GM18505 (cell line): ENCODE results near the gene PERCC1.

ENCODE experiments used
- ATAC-seq: cut with Tn5 transposase; IDR thresholded peaks from one replicate; pipeline ENCODE4 v1.9.1; 2021; ENCODE audit not compliant: unreplicated experiment
- POLR2A ChIP-seq: IDR thresholded peaks from 4 replicates; pipeline ENCODE4 v1.6.1; 2011; ENCODE audit warnings: borderline replicate concordance; ENCODE audit not compliant: insufficient read depth, insufficient read length; ENCODE audit errors: extremely low read depth

PERCC1 gene

DNA sequence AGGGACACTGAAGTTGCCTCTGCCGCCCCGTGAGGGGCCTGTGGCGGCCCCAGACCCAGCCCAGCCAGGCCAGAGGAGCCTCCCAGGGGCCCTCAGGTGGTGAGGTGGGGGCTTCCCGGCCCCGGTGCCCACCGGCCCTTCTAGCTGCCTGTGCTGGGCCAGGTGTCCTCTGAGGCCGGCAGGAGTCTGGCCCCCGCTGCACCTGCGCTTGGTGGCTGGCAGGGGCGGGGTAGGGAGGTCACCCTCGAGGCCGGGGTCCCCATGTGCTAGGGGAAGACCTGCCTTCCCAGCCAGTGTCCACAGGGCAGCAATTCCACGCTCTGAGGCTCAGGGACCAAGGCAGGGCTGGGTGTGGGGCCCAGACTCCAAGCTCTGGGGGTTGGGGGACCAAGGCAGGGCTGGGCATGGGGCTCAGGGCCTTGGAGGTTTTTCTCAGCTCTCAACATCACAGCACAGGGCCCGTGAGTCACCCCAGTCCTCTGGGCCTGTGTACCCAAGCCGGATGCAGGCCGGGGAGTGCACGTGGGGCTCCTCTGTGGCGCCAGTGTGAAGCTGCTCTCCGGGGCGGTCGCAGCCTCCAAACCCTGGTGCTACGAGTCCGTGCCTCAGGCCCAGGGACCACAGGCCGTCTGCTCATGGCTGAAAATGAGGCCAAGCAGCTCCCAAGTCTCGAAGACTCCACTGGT is 14.8 kb downstream of the PERCC1 start:
- no peak for ATAC-seq
- no peak for TF ChIP-seq POLR2A

DNA sequence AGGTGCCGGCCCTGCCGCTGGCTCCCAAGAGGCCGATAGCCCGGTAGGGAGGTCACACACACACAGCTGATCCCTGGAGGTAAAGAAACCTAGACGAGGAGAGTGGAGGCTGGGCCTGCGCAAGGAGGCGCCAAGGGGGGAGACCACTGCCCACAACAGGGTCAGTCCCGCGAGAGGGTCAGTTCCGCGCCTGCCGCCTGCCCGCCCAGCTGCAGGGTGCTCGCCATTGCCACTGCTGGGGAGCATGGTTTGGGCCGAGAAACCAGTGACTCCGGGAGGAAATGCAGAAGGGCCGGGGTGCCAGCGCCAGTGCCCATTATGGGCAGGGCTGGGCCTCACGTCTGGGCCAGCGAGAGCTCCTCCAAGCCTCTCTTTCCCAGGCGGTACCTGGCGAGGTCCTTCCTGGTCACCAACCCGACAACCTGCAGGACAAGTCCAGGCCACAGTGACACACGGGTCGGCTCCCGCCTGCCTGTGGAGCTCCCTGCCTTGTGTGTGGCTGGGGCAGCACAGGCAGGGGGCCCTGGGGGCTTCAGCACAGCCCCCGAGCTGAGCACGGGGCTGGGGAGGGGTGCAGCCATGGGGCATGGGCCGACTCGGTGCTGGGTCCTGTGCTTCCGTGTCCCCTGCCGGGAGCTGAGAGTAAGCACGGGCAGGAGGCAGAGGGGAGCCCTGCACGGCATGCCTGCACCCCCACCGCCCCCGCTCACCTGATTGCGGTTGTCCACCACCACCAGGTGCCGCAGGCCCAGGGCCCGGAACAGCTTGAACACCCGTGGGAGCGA is 15.6 kb downstream of the PERCC1 start:
- no peak for ATAC-seq
- TF ChIP-seq POLR2A: no peak

DNA sequence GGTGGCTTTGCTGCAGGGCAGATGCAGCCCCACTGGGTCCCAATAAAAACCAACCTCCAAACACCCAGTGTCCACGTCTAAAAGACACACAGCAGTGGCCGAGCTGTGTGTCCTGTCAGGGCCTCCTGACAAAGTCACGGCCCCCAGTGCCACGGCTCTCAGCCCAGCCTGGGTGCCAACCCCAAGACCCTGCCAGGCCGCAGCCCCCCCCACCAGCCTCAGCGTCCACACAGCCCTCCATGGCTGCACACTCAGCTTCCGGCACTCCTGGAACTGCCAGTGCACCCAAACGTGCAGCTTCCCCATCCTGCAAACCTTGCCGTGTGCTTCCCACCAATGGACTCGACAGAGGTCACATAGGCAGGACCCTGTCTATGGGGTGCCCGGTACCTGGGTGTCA is 17.1 kb downstream of the PERCC1 start:
- ATAC-seq: no peak
- no peak for TF ChIP-seq POLR2A

DNA sequence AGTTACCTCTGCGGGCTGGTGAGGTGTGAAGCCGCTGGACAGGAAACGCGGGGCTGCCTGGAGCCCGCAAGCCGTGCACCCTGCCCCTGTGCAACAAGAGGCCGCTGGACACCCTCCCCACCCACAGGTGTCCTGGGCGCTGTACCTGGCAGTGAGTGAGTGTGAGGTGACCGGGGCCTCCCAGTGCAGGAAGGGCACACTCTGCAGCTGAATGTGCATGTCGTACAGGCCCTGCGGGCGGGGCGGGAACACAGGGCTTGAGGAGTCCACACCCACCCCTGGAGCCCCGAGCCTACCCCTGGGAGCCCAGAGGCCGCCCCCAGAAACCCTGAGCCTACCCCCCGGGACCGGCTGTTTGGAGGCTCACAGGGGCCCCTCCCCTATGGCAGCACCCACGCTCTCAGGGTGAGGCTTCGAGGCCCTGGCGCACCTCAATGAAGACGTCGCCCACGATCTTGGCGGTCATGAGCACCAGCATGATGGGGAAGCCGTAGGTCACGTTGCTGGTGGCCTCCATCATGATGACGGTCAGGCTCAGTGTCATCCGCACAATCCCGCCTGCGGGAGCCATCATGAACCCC is 17.7 kb downstream of the PERCC1 start:
- TF ChIP-seq POLR2A: no peak
- ATAC-seq: no peak

DNA sequence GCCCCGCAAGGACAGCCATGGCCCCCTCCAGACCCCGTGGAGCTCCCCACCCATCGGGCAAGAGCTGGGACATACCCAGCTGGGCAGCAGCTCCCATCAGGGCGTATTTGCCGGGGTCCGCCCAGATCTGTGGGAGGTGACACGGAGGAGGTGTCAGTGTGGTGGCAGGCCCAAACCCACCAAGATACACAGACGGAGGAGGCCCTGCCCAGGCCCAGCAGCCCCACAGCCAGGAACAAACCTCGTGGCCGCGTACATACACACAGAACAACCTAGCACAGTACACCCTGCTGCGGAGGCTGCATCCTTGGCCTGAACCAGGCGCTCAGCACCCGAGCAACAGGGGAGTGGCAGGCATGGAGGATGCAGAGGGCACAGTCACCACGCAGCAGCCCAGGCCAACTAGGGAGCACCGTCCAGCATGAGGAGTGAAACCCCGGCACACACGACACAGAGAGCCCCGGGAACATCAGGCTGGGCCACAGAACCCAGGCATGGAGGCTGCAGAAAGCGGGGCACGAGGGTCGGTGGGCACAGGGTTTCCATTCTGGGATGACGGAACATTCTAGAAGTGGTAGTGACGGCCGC is 18.4 kb downstream of the PERCC1 start:
- no peak for ATAC-seq
- TF ChIP-seq POLR2A: no peak

DNA sequence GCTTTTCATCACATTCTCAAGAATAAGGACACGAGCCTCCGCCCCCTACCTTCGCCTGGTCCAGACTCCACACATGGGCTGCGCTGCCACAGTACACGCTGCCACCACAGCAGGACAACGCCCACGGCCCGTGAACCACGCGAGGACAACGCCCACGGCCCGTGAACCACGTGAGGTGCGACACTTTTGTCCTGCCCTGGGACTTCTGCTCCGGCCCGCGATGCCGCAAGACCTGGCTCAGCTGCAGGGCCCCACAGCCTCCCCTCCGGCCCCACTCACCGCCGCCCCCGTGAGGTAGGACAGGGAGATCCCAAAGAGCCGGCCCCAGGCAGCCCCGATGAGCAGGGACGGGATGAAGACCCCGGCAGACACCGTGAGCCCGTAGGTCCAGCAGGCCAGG is 19.3 kb downstream of the PERCC1 start:
- no peak for ATAC-seq

DNA sequence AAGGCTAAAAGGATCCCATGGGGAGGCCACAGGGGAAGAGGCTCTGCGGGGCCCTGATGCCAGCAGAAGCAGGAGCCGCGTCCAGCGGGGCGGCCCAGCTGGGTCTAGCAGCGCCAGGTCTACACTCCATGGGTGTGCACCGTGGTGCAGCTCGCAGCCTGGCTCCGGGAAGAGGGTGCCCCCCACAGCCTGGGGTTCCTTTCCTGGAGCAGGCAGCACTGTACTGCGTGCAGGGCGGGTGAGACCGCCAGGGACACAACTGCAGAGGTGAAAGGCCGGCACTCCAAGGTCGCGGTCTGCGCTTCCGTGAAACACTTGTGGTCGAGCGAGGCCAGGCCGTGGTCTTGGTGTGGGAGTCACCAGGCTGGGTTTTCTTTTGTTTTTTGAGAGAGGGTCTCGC is 20.0 kb downstream of the PERCC1 start:
- ATAC-seq: no peak
- TF ChIP-seq POLR2A: no peak

More for the DNA sequence above, 19.3 kb downstream of the PERCC1 start:
- no peak for TF ChIP-seq POLR2A

DNA sequence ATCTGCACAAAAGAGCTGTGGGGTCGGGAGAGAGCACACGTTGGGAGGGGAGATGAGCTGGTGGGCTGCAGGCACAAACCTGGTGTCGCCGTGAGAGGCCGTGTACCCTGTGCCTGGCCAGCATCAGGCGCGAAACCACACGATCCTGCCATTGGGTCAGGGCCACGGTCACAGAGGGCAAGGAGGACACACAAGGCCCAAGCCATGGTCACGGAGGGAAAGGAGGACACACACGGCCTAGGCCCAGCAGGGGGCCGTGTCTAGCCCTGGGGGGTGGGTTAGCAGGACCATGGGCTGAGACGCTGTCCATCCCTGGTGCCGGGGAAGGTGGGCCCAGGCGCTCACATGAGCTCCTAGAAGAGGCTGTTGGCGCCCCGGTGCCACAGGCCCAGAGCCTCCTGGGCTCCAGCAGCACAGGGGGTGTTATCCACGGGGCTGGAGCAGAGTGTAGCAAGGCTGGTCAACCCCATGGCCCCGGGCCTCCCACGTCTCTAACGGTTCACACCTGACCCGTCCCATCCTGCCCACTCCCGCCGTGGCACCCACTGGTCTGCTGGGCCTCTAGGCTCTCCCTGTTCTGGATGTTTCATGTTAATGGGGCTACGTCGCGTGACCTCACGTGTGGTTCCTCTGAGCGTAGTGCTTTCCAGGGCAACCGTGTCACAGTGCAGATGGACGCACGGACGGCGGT is 21.0 kb downstream of the PERCC1 start:
- ATAC-seq: no peak
- TF ChIP-seq POLR2A: no peak

DNA sequence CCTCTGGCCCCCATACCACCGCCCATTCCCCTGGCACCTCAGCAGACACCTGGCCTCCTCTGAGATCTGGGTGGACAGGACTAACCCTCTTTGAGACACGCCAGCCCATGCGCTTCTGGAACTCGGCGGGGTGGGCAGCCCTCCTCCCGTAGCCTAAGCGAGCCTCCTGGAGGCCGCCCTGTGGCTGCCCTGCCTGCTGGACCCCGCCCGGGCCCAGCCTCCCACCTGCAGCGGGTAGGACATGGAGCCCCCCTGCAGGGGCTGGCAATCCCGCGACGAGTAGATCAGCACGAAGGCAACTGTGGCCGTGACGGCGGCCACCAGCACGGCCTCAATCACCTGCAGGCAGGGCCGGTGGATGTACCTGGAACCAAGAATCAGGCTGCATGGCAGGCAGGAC is 21.7 kb downstream of the PERCC1 start:
- no peak for ATAC-seq
- no peak for TF ChIP-seq POLR2A

DNA sequence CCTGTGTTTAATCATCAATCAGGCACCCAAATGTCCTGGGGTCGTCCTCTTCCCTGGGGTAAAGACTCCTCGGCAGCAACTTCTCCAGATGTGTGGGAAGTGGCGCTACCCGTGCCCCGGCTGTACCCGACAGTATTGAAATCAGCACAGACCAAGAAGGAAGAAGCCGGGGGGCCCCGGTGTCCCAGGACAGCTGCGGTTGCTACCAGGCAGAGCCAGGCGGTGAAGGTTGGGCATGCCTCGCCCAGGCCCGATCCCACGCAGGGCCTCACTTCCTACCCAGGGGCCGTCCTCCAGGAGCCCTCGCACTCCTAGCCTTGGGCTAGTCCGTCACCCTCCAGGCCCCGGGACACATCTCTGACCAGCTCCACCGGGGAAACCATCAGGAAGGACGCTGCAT is 22.4 kb downstream of the PERCC1 start:
- ATAC-seq: no peak
- no peak for TF ChIP-seq POLR2A

DNA sequence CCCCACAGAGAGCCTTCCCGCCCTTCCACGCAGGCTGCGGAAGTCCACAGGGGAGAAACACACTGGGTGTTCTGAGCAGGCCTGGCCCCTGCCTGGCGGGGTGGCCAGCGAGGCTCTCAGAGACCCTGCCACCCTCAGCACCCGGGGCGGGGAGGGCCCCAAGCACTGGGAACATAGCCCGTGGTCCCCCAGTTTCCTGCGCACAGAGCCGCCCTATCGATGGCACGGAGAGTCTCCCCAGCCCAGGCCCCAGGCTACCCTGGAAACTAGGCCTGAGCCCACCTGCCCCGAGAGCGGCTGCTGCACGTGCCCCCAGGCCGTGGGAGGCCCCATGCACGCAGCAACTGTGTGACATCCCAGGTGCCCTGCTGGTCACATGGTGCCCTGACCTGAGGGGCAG is 23.7 kb downstream of the PERCC1 start:
- ATAC-seq: no peak
- TF ChIP-seq POLR2A: no peak

DNA sequence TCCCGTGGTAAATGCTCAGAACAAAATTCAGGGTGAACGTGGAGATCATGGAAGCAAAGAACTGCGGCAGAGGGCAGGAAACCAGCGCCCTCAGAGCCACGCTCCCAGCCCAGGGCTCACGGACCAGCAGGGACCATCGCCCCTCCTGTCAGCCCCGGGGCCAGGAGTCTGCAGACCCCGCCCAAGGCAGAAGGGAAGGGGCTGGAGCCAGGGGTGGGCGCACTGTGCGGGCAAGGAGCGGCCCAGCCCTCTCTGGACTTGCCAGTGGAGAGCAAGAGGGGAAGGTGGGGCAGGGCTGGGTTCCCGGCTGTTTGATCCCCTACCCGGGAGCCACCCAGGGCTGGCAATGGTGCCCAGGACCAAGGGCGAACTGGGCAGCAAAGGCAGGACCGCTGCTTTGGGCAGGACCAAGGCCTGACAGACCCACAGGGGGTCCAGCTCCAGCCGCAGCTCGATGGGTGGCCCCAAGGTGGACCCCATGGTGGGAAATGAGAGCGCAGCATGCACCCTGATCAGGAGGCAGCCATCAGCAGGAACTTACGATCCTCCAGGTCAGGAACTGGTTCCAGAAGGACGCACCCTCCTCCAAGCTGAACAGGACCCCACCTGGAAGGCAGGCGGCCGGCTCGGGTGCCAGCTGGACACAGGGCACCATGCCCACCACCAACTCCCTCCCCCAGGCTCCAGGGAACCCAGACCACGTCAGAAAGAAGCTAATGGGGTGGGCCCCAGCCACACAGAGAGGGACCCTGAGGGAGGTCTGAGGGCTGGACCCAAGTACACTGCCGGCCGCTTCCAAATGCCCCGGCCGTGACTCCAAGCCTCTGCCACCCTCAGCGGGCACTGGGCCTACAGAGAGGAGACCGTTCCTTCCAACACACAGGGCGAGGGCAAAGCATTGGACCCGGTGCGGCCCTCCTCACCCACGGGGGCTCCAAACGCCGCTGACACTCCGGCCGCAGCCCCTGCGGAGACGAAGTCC is 24.6 kb downstream of the PERCC1 start:
- ATAC-seq: no peak
- no peak for TF ChIP-seq POLR2A
